Vagina (tissue), 2 donors: ENCODE results near the gene ATP2A3.

Experiments used
- CTCF ChIP-seq, 3 experiments: fragments of 450-650 bp in 2 of 3; fragments of 200-600 bp in 1 of 3; sonication (generic) in 1 of 3; IDR thresholded peaks; one replicate each; pipeline ENCODE4 v1.5.1; 2017 to 2019; ENCODE audit warnings: antibody characterized with exemption in 3 of 3, mild to moderate bottlenecking in 2 of 3, moderate library complexity in 2 of 3
- POLR2A ChIP-seq, 2 donors: fragments of 450-650 bp; IDR thresholded peaks; one replicate each; pipeline ENCODE4 v1.6.1; 2017; ENCODE audit warnings: antibody characterized with exemption in 2 of 2, mild to moderate bottlenecking in 2 of 2, moderate library complexity in 2 of 2
- POLR2AphosphoS5 ChIP-seq, 2 donors: sonication (generic); formaldehyde crosslinking; IDR thresholded peaks; one replicate each; pipeline ENCODE4 v1.9.0; 2017; ENCODE audit warnings: antibody characterized with exemption in 2 of 2, mild to moderate bottlenecking in 2 of 2, low read depth in 1 of 2; ENCODE audit not compliant: insufficient read depth in 1 of 2

GRCh38 chr17:3954976-3955672 lies 9.1 kb downstream of the ATP2A3 start:
- TF ChIP-seq POLR2AphosphoS5 (IDR thresholded peaks at IDR 0.05; ENCODE audit: insufficient read depth in 1 of 2, low read depth in 1 of 2) (no peak), CTCF (IDR thresholded peaks at IDR 0.05) (no peak), POLR2A (IDR thresholded peaks at IDR 0.05) (no peak)
